T-cell (primary cell): ENCODE measurements around the gene DMTF1. TPM values are rescaled to one million over a fixed set of nuclear protein-coding genes. Genes with fewer than 3 reads are reported as not detected.
"Not testable (repeated sequence)": the region's sequence is repeated elsewhere in the genome, so short reads cannot be mapped to it uniquely, and the experiment has no call there.

Experiments
- ATAC-seq, 4 experiments: fragments of 200-7000 bp in 3 of 4; fragments of 150-1000 bp in 1 of 4; cut with Tn5 transposase; replicated peaks in 1 of 4; 1 replicate in 3 of 4; 2 replicates in 1 of 4; pipeline ENCODE4 v1.10.0; 2021; ENCODE audit warnings: moderate library complexity in 3 of 4, mild to moderate bottlenecking in 2 of 4, moderate number of reproducible peaks in 1 of 4
- CTCF ChIA-PET, 2 donors: fragments of 300-600 bp; sonication (Branson Sonifier 250); formaldehyde crosslinking; loops; one replicate each; lab custom pipeline; 2022; ENCODE audit warnings: antibody characterized with exemption in 2 of 2; lab: Charles Lee
- POLR2A ChIA-PET, 2 donors: fragments of 300-600 bp; sonication (Branson Sonifier 250); formaldehyde crosslinking; loops; one replicate each; lab custom pipeline; 2022; ENCODE audit warnings: antibody characterized with exemption in 2 of 2; lab: Charles Lee
- DNase-seq, 35 experiments: peaks; one replicate each; pipeline versions ENCODE4 v3.0.0 to v3.0.0-alpha.2; 2013 to 2023
- H3K27ac ChIP-seq: one replicate; pipeline ENCODE4 v1.5.1; 2013; ENCODE audit warnings: low read length
- H3K27me3 ChIP-seq, 2 experiments: replicated peaks in 1 of 2; 1 replicate in 1 of 2; 2 replicates in 1 of 2; pipeline versions ENCODE4 v1.6.1 to v1.7.0; 2013; ENCODE audit warnings: low read length in 1 of 2, mixed read lengths in 1 of 2; ENCODE audit not compliant: control insufficient read depth in 2 of 2, insufficient read depth in 2 of 2; ENCODE audit errors: extremely low read depth in 1 of 2
- H3K36me3 ChIP-seq, 2 donors: 1 replicate in 1 of 2; 2 replicates in 1 of 2; pipeline versions ENCODE4 v1.6.1 to v1.7.0; 2013; ENCODE audit warnings: low read length in 1 of 2; ENCODE audit not compliant: control insufficient read depth in 2 of 2, insufficient read depth in 1 of 2; ENCODE audit errors: extremely low read depth in 1 of 2
- H3K4me1 ChIP-seq, 2 experiments: 1 replicate in 1 of 2; 2 replicates in 1 of 2; pipeline versions ENCODE4 v1.6.1 to v1.7.0; 2013; ENCODE audit warnings: low read length in 2 of 2, mixed read lengths in 1 of 2; ENCODE audit not compliant: insufficient read depth in 2 of 2, control insufficient read depth in 1 of 2; ENCODE audit errors: extremely low read depth in 1 of 2
- H3K4me3 ChIP-seq, 2 donors: 1 replicate in 1 of 2; 2 replicates in 1 of 2; pipeline versions ENCODE4 v1.5.1 to v1.7.0; 2013; ENCODE audit warnings: mild to moderate bottlenecking in 2 of 2, low read length in 1 of 2, moderate library complexity in 1 of 2; ENCODE audit not compliant: control insufficient read depth in 1 of 2; ENCODE audit errors: extremely low read depth in 1 of 2
- H3K9me3 ChIP-seq: 2 replicates; pipeline ENCODE4 v1.7.0; 2013
- H3K27ac Mint-ChIP-seq, 2 donors: one replicate each; pipeline ENCODE4 v1.8.0; 2020 to 2021; ENCODE audit warnings: mild to moderate bottlenecking in 2 of 2, mixed read lengths in 2 of 2
- H3K27me3 Mint-ChIP-seq, 2 donors: one replicate each; pipeline ENCODE4 v1.8.0; 2021 to 2022; ENCODE audit warnings: mixed read lengths in 2 of 2
- H3K36me3 Mint-ChIP-seq: one replicate; pipeline ENCODE4 v1.8.0; 2021; ENCODE audit warnings: mixed read lengths
- H3K4me1 Mint-ChIP-seq, 3 donors: one replicate each; pipeline ENCODE4 v1.8.0; 2020 to 2022; ENCODE audit warnings: mixed read lengths in 3 of 3, mild to moderate bottlenecking in 1 of 3
- H3K4me3 Mint-ChIP-seq, 3 donors: one replicate each; pipeline ENCODE4 v1.8.0; 2020 to 2022; ENCODE audit warnings: mild to moderate bottlenecking in 3 of 3, mixed read lengths in 3 of 3, moderate library complexity in 3 of 3
- H3K9me3 Mint-ChIP-seq, 3 donors: one replicate each; pipeline ENCODE4 v1.8.0; 2020 to 2022; ENCODE audit warnings: mixed read lengths in 3 of 3
- WGBS: methylation state at CpG from one replicate; pipeline ENCODE4 v1.1.5; 2013; ENCODE audit warnings: missing lambda C conversion rate; ENCODE audit not compliant: insufficient coverage; 5-methylcytosine and 5-hydroxymethylcytosine counted together
- total RNA-seq, 35 experiments: library from RNA in 6 of 35; stranded (reverse) in 6 of 35; fragments of 120-200 nt in 1 of 35; gene quantifications; one replicate each; pipeline versions ENCODE4 v1.2.1 to v1.2.4 and lab custom pipeline; 2013 to 2026

Gene DMTF1
- total RNA-seq, 5 donors from 2014 or later (not counting 1 experiment from before 2014, with no cell fraction given): 128 to 176 (median 136) TPM

DNA sequence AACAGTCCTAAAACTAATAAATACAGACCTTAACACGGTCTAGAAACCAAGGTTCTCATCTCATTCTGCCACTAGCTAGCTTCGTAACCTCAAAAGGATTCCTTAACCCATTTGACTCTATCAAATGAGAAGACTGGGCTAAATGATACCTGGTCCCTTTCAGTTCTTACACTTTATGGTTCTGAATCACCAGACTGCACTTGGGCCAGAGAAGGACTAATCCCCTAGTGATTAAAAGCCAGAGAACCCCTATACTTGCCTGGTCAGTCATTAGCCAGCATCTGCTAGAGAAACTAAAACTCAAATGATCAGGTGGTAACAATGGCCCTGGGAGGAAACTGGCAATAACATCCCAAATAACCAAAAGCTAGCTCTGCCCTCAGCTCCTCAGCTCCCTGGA lies 50.5 kb downstream of the DMTF1 start:
- Histone ChIP-seq H3K36me3 (peaks cover 13 to 27% of the 10 kb centered on the region in 2 donors), H3K9me3 (peaks cover 5% of the 10 kb centered on the region), H3K27ac (no peak overlapping the region), H3K4me1 (peaks cover 2 to 16% of the 10 kb centered on the region in 2 experiments), H3K4me3 (no peak overlapping the region), H3K27me3 (no peaks in the 10 kb centered on the region)
- ATAC-seq (no peak), DNase-seq (no peak)
- Mint-ChIP-seq H3K27me3 (no peaks in the 10 kb centered on the region), H3K4me3 (peak overlapping the region in 1 of 3 donors; percentile 23), H3K9me3 (peaks cover 9 to 23% (median 19%) of the 10 kb centered on the region in 3 donors), H3K27ac (peak overlapping the region; percentile 72 to 85), H3K4me1 (peaks cover 69 to 76% (median 73%) of the 10 kb centered on the region in 3 donors), H3K36me3 (peaks cover 64% of the 10 kb centered on the region)
- ChIA-PET CTCF (interaction anchor here in 1 of 2 donors (0.6 to 1.6 kb wide), 2 partner anchors 15 to 30 kb away, joined by 3 to 4 read pairs; no protein-coding TSS in a partner anchor), POLR2A (interaction anchor here (0.7 to 1.5 kb wide), 2 partner anchors 10 to 21 kb away, joined by 4 to 7 read pairs; no protein-coding TSS in a partner anchor)
- WGBS: 92% methylated on average over 2 of the region's 2 CpGs

DNA sequence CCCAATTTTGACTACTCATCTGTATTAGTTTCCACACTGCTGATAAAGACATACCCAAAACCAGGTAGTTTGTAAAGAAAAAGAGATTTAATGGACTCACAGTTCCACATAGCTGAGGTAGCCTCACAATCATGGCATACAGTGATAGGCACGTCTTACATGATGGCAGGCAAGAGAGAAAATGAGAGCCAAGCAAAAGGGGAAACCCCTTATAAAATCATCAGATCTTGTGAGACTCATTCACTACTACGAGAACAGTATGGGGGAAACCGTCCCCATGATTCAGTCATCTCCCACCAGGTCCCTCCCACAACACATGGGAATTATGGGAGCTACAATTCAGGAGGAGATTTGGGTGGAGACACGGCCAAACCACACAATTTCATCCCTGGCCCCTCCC lies 51.7 kb downstream of the DMTF1 start:
- CTCF ChIA-PET, H3K4me3 ChIP-seq, H3K4me3 Mint-ChIP-seq, H3K9me3 ChIP-seq, H3K27ac ChIP-seq, H3K27me3 ChIP-seq, H3K27me3 Mint-ChIP-seq, DNase-seq, ATAC-seq: not testable (repeated sequence)
- WGBS: no CpG with 5 or more reads among the region's 4 CpGs
- H3K4me1 Mint-ChIP-seq: peaks cover 70 to 80% (median 74%) of the 10 kb centered on the region in 3 donors
- H3K27ac Mint-ChIP-seq: peak overlapping the region; percentile 65 to 66
- H3K36me3 ChIP-seq: peaks cover 13 to 22% of the 10 kb centered on the region in 2 donors
- peaks cover 63% of the 10 kb centered on the region for H3K36me3 Mint-ChIP-seq
- H3K4me1 ChIP-seq: peaks cover 2 to 24% of the 10 kb centered on the region in 2 experiments
- POLR2A ChIA-PET: interaction anchor here (0.9 to 1.3 kb wide), 2 partner anchors 8 to 9 kb away, joined by 3 read pairs; no protein-coding TSS in a partner anchor
- H3K9me3 Mint-ChIP-seq: peaks cover 9 to 23% (median 19%) of the 10 kb centered on the region in 3 donors

DNA sequence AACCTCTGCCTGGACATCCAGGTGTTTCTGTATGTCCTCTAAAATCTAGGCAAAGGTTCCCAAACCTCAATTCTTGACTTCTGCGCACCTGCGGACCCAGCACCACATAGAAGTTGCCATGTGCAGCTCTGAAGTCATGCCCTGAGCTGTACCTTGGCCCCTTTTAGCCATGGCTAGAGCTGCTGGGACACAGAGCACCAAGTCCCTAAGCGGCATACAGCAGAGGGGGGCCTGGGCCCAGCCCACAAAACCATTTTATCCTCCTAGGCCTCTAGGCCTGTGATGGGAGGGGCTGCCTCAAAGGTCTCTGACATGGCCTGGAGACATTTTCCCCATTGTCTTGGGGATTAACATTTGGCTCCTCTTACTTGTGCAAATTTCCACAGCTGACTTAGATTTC lies 52.7 kb downstream of the DMTF1 start:
- 73% methylated on average over 2 of the region's 3 CpGs for WGBS
- peaks cover 2 to 33% of the 10 kb centered on the region in 2 experiments for H3K4me1 ChIP-seq
- Mint-ChIP-seq H3K4me1 (peaks cover 69 to 80% (median 73%) of the 10 kb centered on the region in 3 donors), H3K9me3 (peaks cover 9 to 23% (median 19%) of the 10 kb centered on the region in 3 donors), H3K27me3 (no peaks in the 10 kb centered on the region), H3K36me3 (peaks cover 64% of the 10 kb centered on the region), H3K4me3 (peak overlapping the region in 1 of 3 donors; percentile 29), H3K27ac (peak overlapping the region in 1 of 2 donors; percentile 11)
- no peaks in the 10 kb centered on the region for H3K27me3 ChIP-seq
- peaks cover 6% of the 10 kb centered on the region for H3K9me3 ChIP-seq
- ATAC-seq (no peak), DNase-seq (no peak)
- ChIA-PET POLR2A (no interaction called here), CTCF (no interaction called here)
- H3K36me3 ChIP-seq: peaks cover 13 to 20% of the 10 kb centered on the region in 2 donors
- H3K4me3 ChIP-seq: peak overlapping the region in 1 of 2 donors; percentile 17
- no peak overlapping the region for H3K27ac ChIP-seq

DNA sequence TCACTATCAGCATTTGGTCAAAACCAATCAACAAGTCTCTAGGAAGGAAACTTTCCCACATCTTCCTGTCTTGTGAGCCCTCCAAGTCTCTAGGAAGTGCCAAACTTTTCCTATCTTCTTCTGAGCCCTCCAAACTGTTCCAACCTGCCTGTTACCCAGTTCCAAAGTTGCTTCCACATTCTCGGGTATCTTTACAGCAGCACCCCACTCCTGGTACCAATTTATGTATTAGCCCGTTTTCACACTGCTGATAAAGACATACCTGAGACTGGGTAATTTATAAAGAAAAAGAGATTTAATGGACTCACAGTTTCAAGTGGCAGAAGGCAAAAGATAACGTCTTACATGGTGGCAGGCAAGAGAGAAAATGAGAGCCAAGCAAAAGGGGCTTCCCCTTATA lies 53.4 kb downstream of the DMTF1 start:
- H3K27me3 ChIP-seq, ATAC-seq, CTCF ChIA-PET, H3K27ac ChIP-seq, H3K9me3 ChIP-seq, POLR2A ChIA-PET, H3K27me3 Mint-ChIP-seq, DNase-seq, H3K4me3 ChIP-seq: not testable (repeated sequence)
- peak overlapping the region in 1 of 3 donors; percentile 29 for H3K4me3 Mint-ChIP-seq
- peaks cover 69 to 78% (median 73%) of the 10 kb centered on the region in 3 donors for H3K4me1 Mint-ChIP-seq
- peak overlapping the region; percentile 27 to 48 for H3K27ac Mint-ChIP-seq
- WGBS: no CpG with 5 or more reads among the region's 3 CpGs
- H3K9me3 Mint-ChIP-seq: peaks cover 9 to 23% (median 19%) of the 10 kb centered on the region in 3 donors
- Histone ChIP-seq H3K4me1 (peaks cover under 1 to 41% of the 10 kb centered on the region in 2 experiments), H3K36me3 (peaks cover 13 to 20% of the 10 kb centered on the region in 2 donors)
- H3K36me3 Mint-ChIP-seq: peaks cover 67% of the 10 kb centered on the region

DNA sequence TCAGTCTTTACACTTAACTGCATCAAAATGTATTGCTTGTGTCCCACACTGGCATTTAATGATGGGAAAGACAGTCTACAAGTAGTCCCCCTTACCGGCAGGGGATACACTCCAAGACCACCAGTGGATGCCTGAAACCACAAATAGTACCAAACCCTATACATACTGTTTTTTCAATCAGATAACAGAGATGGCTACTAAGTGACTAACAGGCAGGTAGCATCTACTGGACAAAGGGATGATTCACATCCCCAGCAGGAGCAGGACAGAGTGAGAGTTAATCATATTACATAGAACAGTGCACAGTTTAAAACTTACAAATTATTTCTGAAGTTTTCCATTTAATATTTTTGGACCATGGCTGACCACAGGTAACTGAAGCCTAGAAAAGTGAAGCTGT lies 54.1 kb downstream of the DMTF1 start:
- CTCF ChIA-PET: no interaction called here

DNA sequence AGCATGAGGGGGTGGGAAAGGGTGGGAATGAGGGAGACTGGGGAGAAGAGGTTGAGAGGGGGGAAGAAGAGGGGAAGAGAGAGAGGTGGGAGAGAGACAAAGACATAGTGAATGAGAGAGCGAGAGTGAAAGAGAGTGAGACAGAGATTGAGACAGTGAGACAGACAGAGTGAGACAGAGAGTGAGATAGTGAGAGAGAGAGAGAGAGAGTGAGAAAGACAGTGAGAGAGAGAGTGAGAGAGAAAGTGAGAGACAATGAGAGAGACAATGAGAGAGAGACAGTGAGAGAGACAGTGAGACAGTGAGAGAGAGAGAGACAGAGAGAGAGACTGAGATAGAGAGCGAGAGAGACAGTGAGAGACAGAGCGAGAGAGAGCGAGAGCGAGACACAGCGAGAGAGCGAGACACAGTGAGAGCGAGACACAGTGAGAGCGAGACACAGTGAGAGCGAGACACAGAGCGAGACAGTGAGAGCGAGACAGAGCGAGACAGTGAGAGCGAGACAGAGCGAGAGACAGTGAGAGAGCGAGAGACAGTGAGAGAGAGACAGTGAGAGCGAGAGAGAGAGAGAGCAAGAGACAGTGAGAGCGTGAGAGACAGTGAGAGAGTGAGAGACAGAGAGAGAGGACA lies 57.2 kb downstream of the DMTF1 start:
- CTCF ChIA-PET: interaction anchor here in 1 of 2 donors (0.6 kb wide), 1 partner anchor 38 kb away, joined by 6 read pairs; no protein-coding TSS in a partner anchor
- H3K36me3 Mint-ChIP-seq: peaks cover 52% of the 10 kb centered on the region
- ATAC-seq (no peak), DNase-seq (no peak)
- POLR2A ChIA-PET: interaction anchor here (0.6 kb wide), 2 partner anchors 19 to 33 kb away, joined by 6 to 7 read pairs; no protein-coding TSS in a partner anchor
- peaks cover 5 to 14% (median 13%) of the 10 kb centered on the region in 3 donors for H3K9me3 Mint-ChIP-seq
- Histone ChIP-seq H3K4me1 (peaks cover 34 to 64% of the 10 kb centered on the region in 2 experiments), H3K27ac (no peak overlapping the region), H3K36me3 (peaks cover 10 to 18% of the 10 kb centered on the region in 2 donors), H3K27me3 (no peaks in the 10 kb centered on the region), H3K4me3 (no peak overlapping the region), H3K9me3 (peaks cover 6% of the 10 kb centered on the region)
- peak overlapping the region in 2 of 3 donors; percentile 11 to 74 for H3K4me3 Mint-ChIP-seq
- no peaks in the 10 kb centered on the region for H3K27me3 Mint-ChIP-seq
- peak overlapping the region; percentile 62 to 84 for H3K27ac Mint-ChIP-seq
- H3K4me1 Mint-ChIP-seq: peaks cover 71 to 76% (median 76%) of the 10 kb centered on the region in 3 donors
- 93% methylated on average over 16 of the region's 18 CpGs for WGBS

More for the DNA sequence above, 54.1 kb downstream of the DMTF1 start:
- H3K4me3 Mint-ChIP-seq: no peak overlapping the region
- H3K9me3 Mint-ChIP-seq: peaks cover 9 to 23% (median 19%) of the 10 kb centered on the region in 3 donors
- H3K27me3 Mint-ChIP-seq: no peaks in the 10 kb centered on the region
- Histone ChIP-seq H3K4me3 (no peak overlapping the region), H3K4me1 (peaks cover 4 to 45% of the 10 kb centered on the region in 2 experiments), H3K27ac (no peak overlapping the region), H3K36me3 (peaks cover 13 to 25% of the 10 kb centered on the region in 2 donors), H3K9me3 (peaks cover 6% of the 10 kb centered on the region), H3K27me3 (no peaks in the 10 kb centered on the region)
- ATAC-seq (no peak), DNase-seq (no peak)
- peaks cover 69 to 73% (median 73%) of the 10 kb centered on the region in 3 donors for H3K4me1 Mint-ChIP-seq
- H3K36me3 Mint-ChIP-seq: peaks cover 67% of the 10 kb centered on the region
- H3K27ac Mint-ChIP-seq: peak overlapping the region; percentile 16 to 17
- POLR2A ChIA-PET: no interaction called here
- WGBS: no CpG with 5 or more reads among the region's 1 CpG
